H1 (cell line): ENCODE data around the gene CPM. TPM values are rescaled to one million over a fixed set of nuclear protein-coding genes. Genes with fewer than 3 reads are reported as not detected.

Experiments used
- KDM1A ChIP-seq: fragments of 200-600, 300-600 bp; sonication (generic); IDR thresholded peaks from 2 replicates; pipeline ENCODE4 v1.7.1; 2016; ENCODE audit warnings: mild to moderate bottlenecking, low read length, borderline replicate concordance
- RAD21 ChIP-seq, 2 experiments: IDR thresholded peaks in 1 of 2; conservative IDR thresholded peaks in 1 of 2; 2 replicates each; pipeline ENCODE4 v1.6.1; 2011; ENCODE audit warnings: low read depth in 2 of 2, low read length in 2 of 2, improper control_type of control experiment in 1 of 2, inconsistent platforms in 1 of 2, mild to moderate bottlenecking in 1 of 2, moderate library complexity in 1 of 2
- polyA plus RNA-seq, 7 experiments: library from polyadenylated mRNA; depleted of rRNA in 3 of 7; stranded (reverse) in 5 of 7; unstranded in 2 of 7; fragments of >200 nt in 5 of 7; fragments of 200-250 nt in 2 of 7; gene quantifications; 1 replicate in 5 of 7; 2 replicates in 1 of 7; 4 replicates in 1 of 7; pipeline versions ENCODE4 v1.2.1 to v1.2.3, GENCODE V29; 2011 to 2013; ENCODE audit warnings: missing spikeins in 2 of 7, mixed read lengths in 2 of 7
- total RNA-seq: library from RNA; stranded (reverse); fragmentation: NEBNext Ultra II Directional; extraction: Animal tissue kit (Norgen Biotek cat#: 25700); gene quantifications from 2 replicates; pipeline ENCODE4 v1.2.1, GENCODE V29; 2021

CPM gene
- total and polyA plus RNA-seq, 2 of the 8 experiments (the other 6 are each of a cell fraction or from before 2014, with no cell fraction given): 0.33 to 3.1 TPM

DNA sequence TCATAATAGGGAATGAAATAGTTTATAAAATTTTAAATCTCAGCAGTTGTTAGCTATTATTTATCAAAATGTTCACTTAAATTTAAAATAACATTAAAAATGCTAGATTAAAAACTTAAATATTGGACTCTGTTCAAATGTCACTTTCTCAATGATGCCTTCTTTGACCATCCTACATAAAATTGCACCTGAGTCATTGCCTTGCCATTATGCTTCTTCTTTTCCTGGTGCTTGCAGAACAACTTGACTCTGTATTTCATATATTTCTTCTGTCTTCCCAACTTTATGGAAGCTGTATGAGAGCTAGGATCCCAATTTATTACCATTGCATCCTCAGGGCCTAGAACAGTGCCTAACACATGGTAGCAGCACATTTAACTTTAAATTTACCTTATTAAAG is 37.3 kb upstream of the CPM start (continued):
- TF ChIP-seq RAD21 (IDR thresholded peaks at IDR 0.05 in 1 of 2, conservative IDR thresholded peaks at IDR 0.05 in 1 of 2; ENCODE audit: low read depth in 2 of 2, low read length in 2 of 2) (no peak), KDM1A (no peak)
- TF ChIP-seq, all 59 proteins: peak for 0
